ENCODE measurements around the gene GP5. TPM values are rescaled to one million over a fixed set of nuclear protein-coding genes. Genes with fewer than 3 reads are reported as not detected.

The GP5 gene
- total RNA-seq, 1 experiment from 2014 or later: not detected

DNA sequence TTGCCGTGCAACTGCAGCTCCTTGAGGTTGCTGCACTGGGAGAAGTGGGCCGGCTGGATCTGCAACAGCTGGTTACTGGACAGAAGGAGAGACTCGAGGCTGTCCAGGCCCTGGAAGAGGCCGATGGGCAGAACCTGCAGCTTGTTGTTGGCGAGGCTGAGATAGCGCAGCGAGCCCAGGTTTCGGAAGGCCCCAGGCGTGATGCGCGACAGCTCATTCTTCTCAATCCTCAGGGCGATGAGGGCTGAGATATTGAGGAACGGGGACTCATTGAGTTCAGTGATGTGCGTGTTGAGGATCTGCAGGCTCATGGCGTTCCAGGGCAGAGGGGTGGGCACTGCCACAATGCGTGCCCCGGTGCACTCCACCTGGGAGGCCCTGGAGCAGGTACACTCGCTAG, 38.5 kb downstream of the GP5 start:
- no peaks in the 10 kb centered on the region for H3K36me3 Mint-ChIP-seq (ENCODE audit: insufficient read depth in 1 of 3, low read depth in 3 of 3)

More for the DNA sequence above, 38.5 kb downstream of the GP5 start:
- WGBS (ENCODE audit: extremely low coverage, insufficient read length, low lambda C conversion rate): no CpG with 5 or more reads among the region's 18 CpGs
- H4K5ac ChIP-seq (ENCODE audit: insufficient read length, low read depth, low read length): no peak overlapping the region
- no peaks in the 10 kb centered on the region for H3K79me1 ChIP-seq (ENCODE audit: insufficient read depth, low read depth, low read length, poor library complexity, severe bottlenecking)
- peaks cover 5 to 7% of the 10 kb centered on the region in 2 experiments for H3K4me1 Mint-ChIP-seq
- no peak overlapping the region for H2AK5ac ChIP-seq (ENCODE audit: insufficient read length, low read length)
- no peak overlapping the region for H4K91ac ChIP-seq (ENCODE audit: insufficient read length, low read depth, low read length)
- H3K14ac ChIP-seq (ENCODE audit: insufficient read depth, low read length): no peak overlapping the region; the same call in 1 of the 2 replicates
- no peak overlapping the region for H2BK15ac ChIP-seq (ENCODE audit: low read depth, low read length)
- TF ChIP-seq, protein P1, sequence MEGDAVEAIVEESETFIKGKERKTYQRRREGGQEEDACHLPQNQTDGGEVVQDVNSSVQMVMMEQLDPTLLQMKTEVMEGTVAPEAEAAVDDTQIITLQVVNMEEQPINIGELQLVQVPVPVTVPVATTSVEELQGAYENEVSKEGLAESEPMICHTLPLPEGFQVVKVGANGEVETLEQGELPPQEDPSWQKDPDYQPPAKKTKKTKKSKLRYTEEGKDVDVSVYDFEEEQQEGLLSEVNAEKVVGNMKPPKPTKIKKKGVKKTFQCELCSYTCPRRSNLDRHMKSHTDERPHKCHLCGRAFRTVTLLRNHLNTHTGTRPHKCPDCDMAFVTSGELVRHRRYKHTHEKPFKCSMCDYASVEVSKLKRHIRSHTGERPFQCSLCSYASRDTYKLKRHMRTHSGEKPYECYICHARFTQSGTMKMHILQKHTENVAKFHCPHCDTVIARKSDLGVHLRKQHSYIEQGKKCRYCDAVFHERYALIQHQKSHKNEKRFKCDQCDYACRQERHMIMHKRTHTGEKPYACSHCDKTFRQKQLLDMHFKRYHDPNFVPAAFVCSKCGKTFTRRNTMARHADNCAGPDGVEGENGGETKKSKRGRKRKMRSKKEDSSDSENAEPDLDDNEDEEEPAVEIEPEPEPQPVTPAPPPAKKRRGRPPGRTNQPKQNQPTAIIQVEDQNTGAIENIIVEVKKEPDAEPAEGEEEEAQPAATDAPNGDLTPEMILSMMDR (conservative IDR thresholded peaks at IDR 0.05): no peak
- DNase-seq: no peak
- H3K9me3 ChIP-seq (ENCODE audit: control insufficient read depth, low read depth, low read length): no peaks in the 10 kb centered on the region
- no peak overlapping the region for H2BK12ac ChIP-seq (ENCODE audit: insufficient read length, low read depth, low read length)
- H3K4me1 ChIP-seq (ENCODE audit: insufficient read depth, low read length): no peaks in the 10 kb centered on the region
- no peak overlapping the region for H2AFZ ChIP-seq (ENCODE audit: low read length)
- H3K9ac ChIP-seq (ENCODE audit: extremely low read depth, insufficient read length, low read length): no peak overlapping the region
- H3T11ph ChIP-seq (ENCODE audit: low read length): no peak overlapping the region
- H2BK20ac ChIP-seq (ENCODE audit: low read depth, low read length, poor library complexity, severe bottlenecking): no peak overlapping the region
- H3K4me2 ChIP-seq (ENCODE audit: insufficient read depth, insufficient read length, low read length): no peak overlapping the region
- no peak overlapping the region for H2BK120ac ChIP-seq (ENCODE audit: low read depth, low read length, poor library complexity, severe bottlenecking)
- H3K27ac ChIP-seq (ENCODE audit: insufficient read length, low read depth, low read length): no peak overlapping the region
- H4K20me1 ChIP-seq (ENCODE audit: control insufficient read depth, insufficient read depth, insufficient read length): no peaks in the 10 kb centered on the region
- H4K8ac ChIP-seq (replicated peaks; ENCODE audit: insufficient read length, low read depth, low read length): no peak overlapping the region
- H3K4ac ChIP-seq (ENCODE audit: low read depth, low read length): no peak overlapping the region
- peaks cover 12% of the 10 kb centered on the region for H3K27me3 Mint-ChIP-seq (ENCODE audit: low read depth)
- H2BK5ac ChIP-seq (ENCODE audit: insufficient read length, low read length): no peak overlapping the region
- no peak overlapping the region; a peak in 1 of 7 replicates for H3K27ac Mint-ChIP-seq
- no peak overlapping the region for H3K18ac ChIP-seq (ENCODE audit: insufficient read length, low read depth, low read length)
- H3K79me2 ChIP-seq (ENCODE audit: insufficient read depth, low read length): no peaks in the 10 kb centered on the region
- H3K23me2 ChIP-seq (ENCODE audit: insufficient read length, low read depth, low read length, poor library complexity, severe bottlenecking): no peaks in the 10 kb centered on the region
- H3K56ac ChIP-seq (ENCODE audit: insufficient read length, low read depth, low read length): no peak overlapping the region
- H3K4me3 Mint-ChIP-seq: no peak overlapping the region
- no peaks in the 10 kb centered on the region for H3K27me3 ChIP-seq (ENCODE audit: insufficient read depth, low read length)
- no peaks in the 10 kb centered on the region for H3K9me3 Mint-ChIP-seq
- no peak overlapping the region for H3K23ac ChIP-seq (ENCODE audit: insufficient read length, low read depth, low read length)

Measured in H9 (cell line).